Activated CD8-positive, alpha-beta T cell treated with anti-CD3 and anti-CD28 coated beads for 36 hours (primary cell): ENCODE results near the gene PAOX. TPM values are rescaled to one million over a fixed set of nuclear protein-coding genes. Genes with fewer than 3 reads are reported as not detected.
A peak's percentile ranks its signal among the peaks of the same experiment; 100 is the strongest.

ENCODE experiments used
- ATAC-seq: fragments of 200-7000 bp; cut with Tn5 transposase; one replicate; pipeline ENCODE4 v1.10.0; 2021; ENCODE audit warnings: mild to moderate bottlenecking, moderate library complexity
- CTCF ChIA-PET: fragments of 350-600 bp; sonication (Branson Sonifier 250); formaldehyde crosslinking; loops from one replicate; lab custom pipeline; 2021; ENCODE audit warnings: antibody characterized with exemption; lab: Charles Lee
- POLR2A ChIA-PET: fragments of 350-600 bp; sonication (Branson Sonifier 250); formaldehyde crosslinking; loops from one replicate; lab custom pipeline; 2021; ENCODE audit warnings: antibody characterized with exemption; lab: Charles Lee
- DNase-seq: peaks from one replicate; pipeline ENCODE4 v3.0.0-alpha.2; 2020
- H3K27ac Mint-ChIP-seq: one replicate; pipeline ENCODE4 v1.8.0; 2021; ENCODE audit warnings: mild to moderate bottlenecking, mixed read lengths
- H3K27me3 Mint-ChIP-seq: one replicate; pipeline ENCODE4 v1.8.0; 2021; ENCODE audit warnings: mixed read lengths
- H3K36me3 Mint-ChIP-seq: one replicate; pipeline ENCODE4 v1.8.0; 2021; ENCODE audit warnings: low read depth, mixed read lengths
- H3K4me1 Mint-ChIP-seq: one replicate; pipeline ENCODE4 v1.8.0; 2021; ENCODE audit warnings: low read depth, mixed read lengths
- H3K4me3 Mint-ChIP-seq: one replicate; pipeline ENCODE4 v1.8.0; 2021; ENCODE audit warnings: mild to moderate bottlenecking, moderate library complexity, mixed read lengths
- H3K9me3 Mint-ChIP-seq: one replicate; pipeline ENCODE4 v1.8.0; 2021; ENCODE audit warnings: mixed read lengths
- CTCF ChIP-seq: fragments of 200-600 bp; IDR thresholded peaks from one replicate; pipeline ENCODE4 v1.8.0; 2022; ENCODE audit warnings: antibody characterized with exemption, mild to moderate bottlenecking
- intact Hi-C: fragments of 100-400 bp; cut with micrococcal nuclease; formaldehyde crosslinking; loops from one replicate; pipeline ENCODE4 v1.10.0; 2022
- total RNA-seq, 2 experiments: library from RNA; stranded (reverse); gene quantifications; one replicate each; pipeline ENCODE4 v1.2.3, GENCODE V29; 2021

PAOX gene
- total RNA-seq, 2 experiments from 2014 or later: 4.2 to 4.6 TPM

GRCh38 chr10:133397938-133398337, 18.9 kb downstream of the PAOX start:
- intact Hi-C loops: no loop called here
- Mint-ChIP-seq H3K36me3 (peaks cover 55% of the 10 kb centered on the region), H3K4me1 (peaks cover 47% of the 10 kb centered on the region), H3K9me3 (no peaks in the 10 kb centered on the region), H3K4me3 (no peak overlapping the region), H3K27me3 (no peaks in the 10 kb centered on the region), H3K27ac (peak overlapping the region; percentile 25)
- no peak for TF ChIP-seq CTCF
- ChIA-PET POLR2A (no interaction called here), CTCF (no interaction called here)
- no peak for ATAC-seq
- no peak for DNase-seq

- Mint-ChIP-seq H3K4me1 (peaks cover 50% of the 10 kb centered on the region), H3K27me3 (no peaks in the 10 kb centered on the region), H3K4me3 (no peak overlapping the region), H3K9me3 (no peaks in the 10 kb centered on the region), H3K36me3 (peaks cover 63% of the 10 kb centered on the region), H3K27ac (no peak overlapping the region)
- intact Hi-C loops: no loop called here
- ChIA-PET POLR2A (interaction anchor here (1.2 kb wide), 1 partner anchor 9 kb away, joined by 4 read pairs; no protein-coding TSS in a partner anchor), CTCF (no interaction called here)
- ATAC-seq (no peak), DNase-seq (no peak)
- no peak for TF ChIP-seq CTCF
Observed at GRCh38 chr10:133399123-133399601, 20.1 kb downstream of the PAOX start.

- intact Hi-C loops: no loop called here
- Mint-ChIP-seq H3K36me3 (peaks cover 67% of the 10 kb centered on the region), H3K27me3 (no peaks in the 10 kb centered on the region), H3K4me3 (no peak overlapping the region), H3K9me3 (no peaks in the 10 kb centered on the region), H3K27ac (peak overlapping the region; percentile 74), H3K4me1 (peaks cover 53% of the 10 kb centered on the region)
- DNase-seq: no peak
- CTCF ChIA-PET: interaction anchor here (1.1 to 1.5 kb wide), 4 partner anchors 10 to 71 kb away, joined by 3 to 6 read pairs (median 4); no protein-coding TSS in a partner anchor
- ATAC-seq: peak; percentile 63
- POLR2A ChIA-PET: interaction anchor here (1.2 kb wide), 1 partner anchor 11 kb away, joined by 3 read pairs; no protein-coding TSS in a partner anchor
- no peak for TF ChIP-seq CTCF
Observed at GRCh38 chr10:133400624-133401424, 21.8 kb downstream of the PAOX start.

GRCh38 chr10:133401500-133401899, 22.4 kb downstream of the PAOX start:
- DNase-seq: no peak
- Mint-ChIP-seq H3K27ac (peak overlapping the region; percentile 74), H3K27me3 (no peaks in the 10 kb centered on the region), H3K9me3 (no peaks in the 10 kb centered on the region), H3K4me1 (peaks cover 55% of the 10 kb centered on the region), H3K4me3 (no peak overlapping the region), H3K36me3 (peaks cover 70% of the 10 kb centered on the region)
- ChIA-PET POLR2A (interaction anchor here (0.9 to 1.1 kb wide), 3 partner anchors 8 to 24 kb away, joined by 3 to 4 read pairs (median 3); no protein-coding TSS in a partner anchor), CTCF (interaction anchor here (1.1 to 1.5 kb wide), 4 partner anchors 11 to 72 kb away, joined by 3 to 6 read pairs (median 4); no protein-coding TSS in a partner anchor)
- intact Hi-C loops: no loop called here
- ATAC-seq: no peak
- no peak for TF ChIP-seq CTCF
